Activated T-helper 1 cell treated with anti-CD3 and anti-CD28 coated beads, Interleukin-2, amount 50 U/mL, for 16 hours (primary cell): ENCODE measurements around the gene PRSS12.
A peak's percentile ranks its signal among the peaks of the same experiment; 100 is the strongest.
"Not testable (repeated sequence)": the region's sequence is repeated elsewhere in the genome, so short reads cannot be mapped to it uniquely, and the experiment has no call there.

Source experiments
- DNase-seq, 2 donors: peaks; one replicate each; pipeline ENCODE4 v3.0.0-alpha.2; 2020; ENCODE audit warnings: low read depth in 1 of 2, low spot score in 1 of 2

PRSS12 gene, protein sequence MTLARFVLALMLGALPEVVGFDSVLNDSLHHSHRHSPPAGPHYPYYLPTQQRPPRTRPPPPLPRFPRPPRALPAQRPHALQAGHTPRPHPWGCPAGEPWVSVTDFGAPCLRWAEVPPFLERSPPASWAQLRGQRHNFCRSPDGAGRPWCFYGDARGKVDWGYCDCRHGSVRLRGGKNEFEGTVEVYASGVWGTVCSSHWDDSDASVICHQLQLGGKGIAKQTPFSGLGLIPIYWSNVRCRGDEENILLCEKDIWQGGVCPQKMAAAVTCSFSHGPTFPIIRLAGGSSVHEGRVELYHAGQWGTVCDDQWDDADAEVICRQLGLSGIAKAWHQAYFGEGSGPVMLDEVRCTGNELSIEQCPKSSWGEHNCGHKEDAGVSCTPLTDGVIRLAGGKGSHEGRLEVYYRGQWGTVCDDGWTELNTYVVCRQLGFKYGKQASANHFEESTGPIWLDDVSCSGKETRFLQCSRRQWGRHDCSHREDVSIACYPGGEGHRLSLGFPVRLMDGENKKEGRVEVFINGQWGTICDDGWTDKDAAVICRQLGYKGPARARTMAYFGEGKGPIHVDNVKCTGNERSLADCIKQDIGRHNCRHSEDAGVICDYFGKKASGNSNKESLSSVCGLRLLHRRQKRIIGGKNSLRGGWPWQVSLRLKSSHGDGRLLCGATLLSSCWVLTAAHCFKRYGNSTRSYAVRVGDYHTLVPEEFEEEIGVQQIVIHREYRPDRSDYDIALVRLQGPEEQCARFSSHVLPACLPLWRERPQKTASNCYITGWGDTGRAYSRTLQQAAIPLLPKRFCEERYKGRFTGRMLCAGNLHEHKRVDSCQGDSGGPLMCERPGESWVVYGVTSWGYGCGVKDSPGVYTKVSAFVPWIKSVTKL

DNA sequence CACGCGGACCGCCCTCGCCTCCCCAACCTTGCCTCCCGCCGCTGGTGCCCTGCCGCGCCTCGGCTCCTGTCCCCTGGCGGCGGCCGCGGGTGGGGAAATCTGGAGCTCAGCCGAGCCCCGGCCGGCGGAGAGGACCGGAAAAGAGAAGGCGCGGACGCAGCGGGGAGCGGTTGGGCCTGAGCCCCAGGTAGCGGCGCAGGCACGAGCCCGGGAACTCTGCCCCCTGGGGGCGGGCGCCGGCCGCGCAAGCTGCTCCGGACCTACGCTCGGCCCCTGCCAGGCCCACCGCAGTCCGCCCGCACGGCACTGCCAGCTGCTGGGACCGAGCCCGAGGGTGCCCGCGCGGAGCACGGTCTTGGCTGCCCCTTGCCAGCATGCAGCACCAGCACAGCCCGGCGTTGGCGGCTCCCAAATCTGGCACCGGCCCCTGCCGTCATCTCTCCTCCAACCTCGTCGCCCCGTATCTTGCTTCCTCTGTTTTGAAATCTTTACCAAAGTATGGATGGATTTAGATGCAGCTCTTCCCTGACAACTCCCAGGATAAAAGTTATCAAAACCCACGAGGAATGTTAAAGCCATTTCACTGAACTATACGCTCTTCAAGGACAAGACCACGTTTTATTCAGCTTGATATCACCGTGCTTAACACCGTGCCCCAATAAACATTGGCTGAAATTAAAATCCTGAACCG, at the start of gene PRSS12:
Gene PRSS12 (minus strand): TSS at position 161 of the 691 bp plus-strand sequence. CDS start 283 bp downstream, outside the sequence.
- DNase-seq = peak; percentile 13 to 23

DNA sequence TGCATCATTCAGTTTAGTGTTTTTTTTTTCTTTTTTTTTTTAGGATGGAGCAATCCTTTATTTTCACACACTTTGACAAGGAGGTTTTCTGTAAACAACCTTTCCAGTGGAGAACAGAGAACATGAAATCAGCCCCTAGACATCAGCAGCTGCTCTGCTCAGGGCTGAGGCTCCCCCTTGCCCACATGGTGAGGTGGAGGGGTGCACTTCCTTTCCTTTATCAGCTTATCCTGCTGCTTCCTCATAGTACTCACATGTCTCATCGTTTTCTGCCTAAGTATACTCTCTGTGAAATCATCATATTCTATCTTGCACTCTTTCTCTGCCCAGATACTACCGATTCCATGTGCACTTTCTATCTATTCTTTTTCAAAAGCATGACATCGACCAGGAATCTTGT, 47.6 kb upstream of the PRSS12 start:
- no peak for DNase-seq

DNA sequence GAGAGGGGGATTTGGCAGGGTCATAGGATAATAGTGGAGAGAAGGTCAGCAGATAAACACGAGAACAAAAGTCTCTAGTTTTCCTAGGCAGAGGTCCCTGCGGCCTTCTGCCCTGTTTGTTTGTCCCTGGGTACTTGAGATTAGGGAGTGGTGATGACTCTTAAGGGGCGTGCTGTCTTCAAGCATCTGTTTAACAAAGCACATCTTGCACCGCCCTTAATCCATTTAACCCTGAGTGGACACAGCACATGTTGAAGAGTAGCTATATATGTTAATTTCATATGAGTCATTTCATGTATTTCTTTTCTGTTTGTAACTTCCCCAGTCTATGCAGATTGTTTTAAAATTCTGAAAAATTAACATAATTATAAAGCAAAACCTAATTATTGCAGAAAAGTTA, 47.1 kb upstream of the PRSS12 start:
- DNase-seq = not testable (repeated sequence)

DNA sequence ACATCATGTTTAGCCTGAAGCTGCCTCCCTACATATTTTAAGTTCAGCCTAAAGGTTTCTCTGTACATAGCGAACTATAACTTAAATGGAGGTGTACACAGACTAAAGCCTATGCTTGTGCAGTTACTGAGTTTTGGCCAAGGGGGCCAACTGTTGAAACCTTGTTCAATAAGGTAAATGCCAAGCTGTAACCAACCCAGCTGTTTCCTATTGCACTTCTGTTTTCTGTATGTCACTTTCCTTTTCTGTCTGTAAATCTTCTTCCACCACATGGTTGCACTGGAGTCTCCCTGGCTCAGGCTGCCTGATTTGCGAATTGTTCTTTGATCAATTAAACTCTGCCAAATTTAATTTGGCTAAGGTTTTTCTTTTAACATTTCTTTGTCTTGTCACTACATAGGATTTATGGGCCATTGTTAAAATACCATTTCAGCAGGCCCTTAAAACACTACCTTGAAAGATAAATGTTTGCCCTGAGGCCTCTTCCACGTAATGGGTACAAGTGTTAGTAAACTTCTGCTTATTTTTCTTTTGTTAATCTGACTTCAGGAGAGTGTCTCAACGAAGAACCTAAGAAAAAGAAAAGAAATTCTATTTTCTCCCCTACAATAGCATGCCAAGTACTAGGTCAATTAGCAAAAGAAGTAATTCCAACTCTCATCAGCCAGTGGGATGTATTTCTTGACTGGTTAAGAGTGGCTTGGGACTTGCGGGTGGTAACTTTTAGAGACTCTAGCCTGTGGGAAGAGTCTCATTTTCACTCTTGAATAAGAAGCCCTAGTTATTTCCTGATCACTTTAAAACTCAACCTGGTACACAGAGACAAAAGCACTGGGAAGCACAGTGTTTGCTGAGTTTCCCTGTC, 45.7 kb upstream of the PRSS12 start:
- no peak for DNase-seq

DNA sequence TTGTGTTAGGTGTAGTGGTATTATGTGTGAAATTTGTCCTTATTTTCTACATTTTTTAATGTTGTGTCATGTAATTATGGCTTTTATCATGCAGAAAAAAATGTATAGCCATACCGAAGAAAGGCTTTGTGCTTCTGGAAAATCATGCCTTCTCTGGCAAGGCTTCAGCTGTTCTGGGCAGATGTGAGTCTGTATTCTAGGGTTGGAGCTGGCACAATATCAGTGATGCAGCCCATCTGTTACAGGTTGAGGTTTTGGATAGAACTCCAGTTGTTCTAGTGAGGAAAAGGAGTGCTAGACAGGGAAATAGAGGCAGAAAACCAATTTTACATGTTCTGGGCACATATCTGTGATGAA, 44.8 kb upstream of the PRSS12 start:
- no peak for DNase-seq

DNA sequence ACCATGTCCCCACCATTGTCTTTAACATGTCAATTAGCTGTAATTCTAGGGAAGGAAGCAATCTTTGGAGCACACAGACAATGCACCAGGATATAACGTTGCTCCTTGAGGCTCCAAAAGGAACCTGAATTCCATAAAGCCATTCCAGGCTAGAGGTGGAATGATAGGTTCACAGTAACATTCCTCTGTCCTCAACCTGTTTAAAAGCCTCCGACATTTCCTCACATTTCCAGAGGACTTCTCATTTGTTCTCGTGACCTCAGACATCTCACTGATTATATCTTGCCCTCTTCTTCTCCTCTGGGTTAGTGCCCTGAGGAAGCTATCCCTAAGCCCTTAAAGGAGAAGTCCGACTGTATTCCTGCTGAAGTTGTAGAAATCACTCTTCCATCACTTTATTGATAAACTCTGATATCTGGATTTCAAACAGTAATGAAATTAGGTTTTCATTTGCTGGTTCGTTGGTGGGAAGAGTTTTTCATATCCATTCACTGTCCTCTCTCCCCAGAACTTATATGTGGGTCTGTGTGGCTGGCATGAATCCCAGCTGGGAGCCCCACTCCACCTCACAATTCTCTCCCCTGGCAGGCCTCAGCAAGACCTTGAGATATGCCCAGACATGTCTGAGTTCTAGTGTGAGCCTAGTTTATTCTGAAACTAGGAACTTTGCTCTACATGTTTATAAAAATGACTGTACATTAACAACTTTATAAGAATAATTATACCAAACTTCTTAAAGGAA, 44.2 kb upstream of the PRSS12 start:
- DNase-seq = no peak

DNA sequence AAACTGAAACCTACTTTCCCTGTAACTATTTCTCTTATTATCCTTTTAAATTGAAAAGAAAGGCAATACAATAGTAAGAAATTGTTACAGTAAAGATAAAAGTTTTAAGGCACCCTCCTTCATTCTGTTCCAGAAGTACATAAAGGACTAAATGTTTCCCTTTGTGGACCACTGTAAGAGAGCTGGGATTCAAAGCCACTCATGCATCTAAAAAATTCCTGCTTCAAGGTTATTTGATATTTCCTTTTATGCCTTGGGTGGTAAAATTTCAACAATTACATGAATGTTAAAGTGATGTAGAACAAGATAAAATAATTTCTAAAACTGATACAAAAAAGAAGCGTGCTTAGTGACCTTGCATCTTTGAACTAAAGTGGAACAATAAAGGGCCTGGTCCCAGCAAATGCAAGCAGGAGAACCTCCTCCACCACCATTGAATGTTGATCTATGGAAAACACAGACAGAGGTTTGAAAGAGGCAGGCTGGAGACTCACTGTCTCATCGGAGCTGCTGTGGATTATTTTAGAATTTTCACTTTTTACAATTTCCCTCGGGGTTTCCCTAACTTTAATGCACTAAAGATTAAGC, 42.3 kb upstream of the PRSS12 start:
- no peak for DNase-seq

DNA sequence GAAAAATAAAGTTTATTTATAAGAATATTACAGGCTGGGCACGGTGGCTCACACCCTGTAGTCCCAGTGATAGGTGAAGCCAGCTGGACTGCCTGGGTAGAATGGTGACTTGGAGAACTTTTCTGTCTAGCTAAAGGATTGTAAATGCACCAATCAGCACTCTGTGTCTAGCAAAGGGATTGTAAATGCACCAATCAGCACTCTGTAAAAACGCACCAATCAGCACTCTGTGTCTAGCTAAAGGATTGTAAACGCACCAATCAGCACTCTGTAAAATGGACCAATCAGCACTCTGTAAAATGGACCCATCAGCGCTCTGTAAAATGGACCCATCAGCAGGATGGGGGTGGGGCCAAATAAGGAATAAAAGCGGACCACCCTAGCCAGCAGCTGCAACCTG, 39.7 kb upstream of the PRSS12 start:
- DNase-seq = not testable (repeated sequence)

DNA sequence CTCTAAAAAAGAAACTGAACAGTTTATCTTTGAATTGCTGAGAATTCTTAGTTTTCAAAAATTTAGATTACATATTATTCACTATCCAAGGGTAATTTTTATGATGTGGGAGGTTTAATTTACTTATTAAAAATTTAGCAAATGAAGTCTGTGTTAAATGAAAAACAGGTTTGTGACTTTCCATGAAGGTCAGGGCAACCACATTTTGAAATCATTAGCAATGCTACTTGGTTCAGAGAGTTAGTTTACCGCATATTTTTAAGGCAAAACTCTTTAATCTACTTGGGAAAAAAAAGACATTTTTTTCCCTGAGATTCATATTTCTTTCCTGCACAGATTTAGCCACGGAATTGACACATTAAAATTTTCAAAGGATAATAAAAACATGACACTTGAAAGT, 37.3 kb upstream of the PRSS12 start:
- DNase-seq = no peak

DNA sequence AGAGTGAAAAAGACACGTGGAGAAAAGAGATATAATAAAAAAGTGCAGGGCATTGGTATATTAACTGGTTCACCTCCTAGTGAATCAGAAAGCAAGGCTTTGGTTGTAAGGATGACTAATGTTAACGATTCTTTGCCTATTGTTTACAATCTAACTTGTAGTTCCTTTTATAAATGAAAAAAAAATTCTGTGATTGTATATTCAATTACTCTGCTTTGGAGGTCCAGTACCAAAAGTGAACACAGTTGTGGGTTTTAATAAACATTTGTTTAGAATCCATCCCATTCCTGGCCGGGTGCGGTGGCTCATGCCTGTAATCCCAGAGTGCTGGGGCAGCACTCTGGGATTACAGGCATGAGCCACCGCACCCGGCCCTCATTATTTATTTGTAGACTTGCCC, 36.9 kb upstream of the PRSS12 start:
- DNase-seq = no peak

DNA sequence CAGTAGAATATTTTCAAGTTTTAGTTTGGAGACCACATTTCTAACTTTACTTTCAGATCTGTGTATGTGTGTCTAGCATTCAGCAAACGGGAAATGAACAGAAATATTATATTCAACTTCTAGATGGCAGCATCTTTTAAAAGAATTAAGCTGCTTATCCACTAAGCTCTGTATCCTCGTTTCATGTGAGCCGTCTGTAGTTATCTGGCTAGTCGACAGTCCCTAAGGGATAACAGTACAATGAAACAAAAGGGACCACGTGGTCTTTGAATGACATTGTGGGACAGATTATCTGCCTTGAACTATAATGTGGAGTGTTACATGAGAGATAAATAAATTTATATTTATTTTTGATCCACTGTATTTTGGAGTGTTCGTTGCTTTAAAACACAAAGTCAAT, 35.8 kb upstream of the PRSS12 start:
- DNase-seq = no peak

DNA sequence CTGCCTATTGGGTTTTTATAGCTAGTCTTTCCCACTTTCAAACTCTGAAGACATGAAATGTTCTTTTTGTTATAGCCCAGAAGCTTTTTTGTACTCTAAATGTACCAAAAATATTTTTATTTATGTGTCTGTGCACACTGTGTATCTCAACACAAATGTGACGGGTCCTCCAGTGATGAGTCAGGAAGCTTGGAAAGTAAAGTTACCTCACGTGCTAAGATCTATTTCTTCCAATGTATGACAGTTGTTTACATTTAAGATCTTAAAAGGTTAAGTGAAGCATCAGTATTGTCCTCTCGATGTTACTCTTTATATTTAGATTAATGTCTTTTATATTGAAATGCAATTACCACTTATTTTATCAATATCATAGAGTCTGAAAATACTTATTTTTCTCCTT, 29.1 kb upstream of the PRSS12 start:
- no peak for DNase-seq

DNA sequence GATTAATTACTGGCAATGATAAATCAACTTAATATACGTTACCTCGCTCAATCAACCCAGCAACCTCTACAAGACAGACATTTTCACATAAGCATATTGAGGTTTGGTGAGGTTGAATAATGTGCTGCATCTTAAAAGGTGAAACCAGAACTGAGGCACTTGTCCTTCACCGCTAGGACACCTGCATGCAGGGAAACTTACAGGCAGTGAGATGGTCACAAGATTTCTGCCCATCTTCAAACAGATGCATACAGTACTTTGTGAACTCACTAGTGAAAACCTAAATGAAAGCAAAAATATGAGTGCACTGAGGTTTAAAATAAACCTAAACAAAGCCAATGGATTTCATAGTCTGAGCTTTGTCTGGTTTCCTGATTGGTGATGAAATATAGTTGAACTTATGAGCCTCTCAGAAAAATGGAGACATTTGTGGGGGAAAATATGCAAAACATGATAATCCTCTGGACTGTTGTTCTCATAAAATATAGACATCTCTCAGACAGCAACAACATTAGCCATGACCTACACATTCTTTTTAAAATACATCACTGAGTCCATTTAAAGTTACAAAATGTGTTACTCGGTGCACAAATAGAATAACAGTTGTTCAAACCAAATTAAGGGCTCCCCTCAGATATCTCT, 20.9 kb upstream of the PRSS12 start:
- no peak for DNase-seq

DNA sequence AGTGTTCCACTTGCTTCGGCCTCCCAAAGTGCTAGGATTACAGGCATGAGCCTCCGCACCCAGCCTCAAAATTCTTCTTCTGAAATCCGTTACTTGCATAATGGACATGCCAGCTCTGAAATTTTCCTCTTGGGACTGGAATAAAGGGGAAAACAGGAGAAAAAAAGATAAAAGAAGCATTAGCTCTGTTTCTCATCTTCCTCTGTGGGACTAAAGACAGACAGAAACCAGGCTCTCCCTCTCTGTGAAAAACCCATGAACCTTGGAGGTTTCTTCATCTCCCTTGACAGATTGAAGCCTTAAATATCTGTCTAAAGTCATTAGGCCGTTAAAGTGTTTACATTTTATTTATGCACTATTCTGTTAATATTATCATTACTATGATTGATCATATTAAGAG, 19.4 kb upstream of the PRSS12 start:
- DNase-seq = no peak

DNA sequence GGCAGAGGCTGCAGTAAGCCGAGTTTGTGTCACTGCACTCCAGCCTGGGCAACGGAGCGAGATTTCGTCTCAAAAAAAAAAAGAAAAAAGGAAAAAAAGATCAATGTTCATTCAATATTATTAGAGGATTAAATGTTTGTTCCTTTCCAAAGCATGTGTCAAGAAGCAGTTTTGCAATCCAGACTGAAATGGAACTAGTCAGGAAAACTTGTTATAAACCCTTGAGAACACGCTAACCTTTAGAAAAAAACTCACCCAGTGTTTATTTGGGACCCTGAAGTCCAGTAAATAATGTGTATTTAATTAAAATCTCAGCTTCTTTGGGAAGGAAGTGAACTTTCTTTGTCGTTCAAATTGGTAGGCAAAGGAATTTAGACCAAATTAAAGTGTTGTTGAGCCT, 16.4 kb upstream of the PRSS12 start:
- DNase-seq = no peak

DNA sequence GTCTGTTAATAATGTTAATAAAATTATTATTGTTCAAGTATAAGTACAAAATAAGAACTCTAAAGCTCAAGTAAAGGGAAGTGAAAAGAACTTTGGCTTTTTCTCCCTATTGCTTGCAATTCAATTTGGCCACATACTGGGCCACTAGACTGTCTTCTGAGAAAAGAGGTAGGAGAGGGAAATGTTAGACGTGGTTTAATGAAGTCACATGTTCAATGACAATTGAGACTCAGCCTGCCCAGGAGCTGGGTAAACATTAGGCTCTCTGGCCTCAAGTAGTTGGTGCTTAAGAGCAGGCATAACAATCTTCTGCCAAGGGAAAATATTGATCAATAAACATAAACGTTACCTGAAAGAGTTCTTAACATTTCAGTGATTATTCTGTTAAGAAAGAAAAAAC, 15.1 kb upstream of the PRSS12 start:
- DNase-seq = no peak

DNA sequence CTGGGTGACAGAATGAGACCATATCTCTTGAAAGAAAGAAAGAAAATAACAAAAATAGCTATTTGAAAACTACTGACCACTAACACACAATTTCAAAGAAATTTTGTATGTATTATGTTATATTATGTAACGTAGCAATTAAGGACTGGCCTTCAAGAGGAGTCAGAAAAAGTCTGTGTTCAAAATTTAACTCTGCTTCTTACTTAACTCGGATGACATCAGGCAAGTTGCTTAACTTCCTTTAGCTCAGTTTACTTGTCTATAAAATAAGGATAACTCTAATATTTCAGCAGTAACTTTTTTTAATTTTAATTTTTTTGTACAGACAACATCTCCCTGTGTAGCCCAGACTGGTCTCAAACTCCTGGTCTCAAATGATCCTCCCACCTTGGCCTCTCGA, 14.6 kb upstream of the PRSS12 start:
- no peak for DNase-seq

DNA sequence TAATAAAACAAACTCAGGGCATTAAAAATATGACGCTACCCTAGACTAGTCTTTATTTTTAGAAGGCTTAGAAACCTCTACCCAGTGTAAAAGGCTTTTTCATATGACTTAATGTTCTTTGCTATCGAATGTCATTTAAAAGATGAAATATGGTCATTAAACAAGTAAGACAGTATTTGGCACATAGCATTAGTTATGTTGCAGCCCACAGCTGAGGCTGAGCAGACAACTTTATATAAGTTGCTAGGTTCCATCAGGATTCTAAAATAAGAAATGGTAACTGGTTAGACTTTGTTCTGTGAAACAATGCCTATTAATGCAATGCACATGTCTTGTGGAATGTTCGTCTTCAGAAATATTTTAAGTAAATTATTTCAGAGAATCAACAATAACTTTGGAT, 10.4 kb upstream of the PRSS12 start:
- DNase-seq = no peak

DNA sequence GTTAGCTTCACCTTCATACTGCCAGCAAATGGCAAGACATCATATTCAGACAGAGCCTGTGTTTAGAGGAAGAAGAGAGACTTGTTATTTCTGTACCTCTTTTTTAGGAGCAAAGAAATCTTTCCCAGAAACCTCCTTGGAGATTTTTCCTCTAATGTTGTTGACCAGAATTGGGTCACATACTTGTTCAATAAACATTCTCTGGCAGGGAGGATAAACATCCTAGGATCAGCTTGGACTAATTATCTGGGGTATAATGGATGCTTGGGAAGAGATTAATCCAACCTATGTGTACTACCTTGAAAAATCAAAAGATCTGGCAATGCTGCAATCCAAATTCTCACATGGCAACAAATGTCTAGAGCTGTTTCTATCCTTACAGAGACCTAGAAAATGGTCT, 8.4 kb upstream of the PRSS12 start:
- no peak for DNase-seq
